Measurements from ENCODE around the gene CMIP.
A peak's percentile ranks its signal among the peaks of the same experiment; 100 is the strongest.
"Not testable (repeated sequence)": the region's sequence is repeated elsewhere in the genome, so short reads cannot be mapped to it uniquely, and the experiment has no call there.

Gene CMIP

GRCh38 chr16:81421536-81421935 lies 23.1 kb upstream of the CMIP start:
- DNase-seq, result no peak

- DNase-seq, result not testable (repeated sequence)
Measured at GRCh38 chr16:81422153-81422552, 22.5 kb upstream of the CMIP start.

- DNase-seq, result no peak
Measured at GRCh38 chr16:81424771-81425170, 19.8 kb upstream of the CMIP start.

- DNase-seq, result no peak
Measured at GRCh38 chr16:81427219-81427618, 17.4 kb upstream of the CMIP start.

GRCh38 chr16:81429045-81429521 lies 15.5 kb upstream of the CMIP start:
- no peak for DNase-seq

GRCh38 chr16:81431554-81432353 lies 12.9 kb upstream of the CMIP start:
- DNase-seq, result no peak

- no peak for DNase-seq
Measured at GRCh38 chr16:81432937-81433557, 11.6 kb upstream of the CMIP start.

GRCh38 chr16:81435103-81435502 lies 9.5 kb upstream of the CMIP start:
- no peak for DNase-seq

GRCh38 chr16:81435567-81435966 lies 9.0 kb upstream of the CMIP start:
- DNase-seq, result no peak

- no peak for DNase-seq
Measured at GRCh38 chr16:81436386-81436785, 8.2 kb upstream of the CMIP start.

- DNase-seq, result no peak
Measured at GRCh38 chr16:81437865-81438264, 6.7 kb upstream of the CMIP start.

GRCh38 chr16:81440888-81441761 lies 3.5 kb upstream of the CMIP start:
- no peak for DNase-seq

- DNase-seq, result no peak
Measured at GRCh38 chr16:81442220-81442915, 2.2 kb upstream of the CMIP start.

GRCh38 chr16:81442916-81443687 lies 1.5 kb upstream of the CMIP start:
- no peak for DNase-seq

- DNase-seq, result no peak
Measured at GRCh38 chr16:81443688-81444447, 740 bp upstream of the CMIP start.

- DNase-seq, result peak; percentile 27
Measured at GRCh38 chr16:81445143-81445961, 744 bp downstream of the CMIP start.

GRCh38 chr16:81445966-81446906 lies 1.6 kb downstream of the CMIP start:
- no peak for DNase-seq

- no peak for DNase-seq
Measured at GRCh38 chr16:81446907-81447268, 2.3 kb downstream of the CMIP start.

Measured in central memory CD4-positive, alpha-beta T cell (primary cell).